ENCODE results near the gene MAD2L2.

DNA sequence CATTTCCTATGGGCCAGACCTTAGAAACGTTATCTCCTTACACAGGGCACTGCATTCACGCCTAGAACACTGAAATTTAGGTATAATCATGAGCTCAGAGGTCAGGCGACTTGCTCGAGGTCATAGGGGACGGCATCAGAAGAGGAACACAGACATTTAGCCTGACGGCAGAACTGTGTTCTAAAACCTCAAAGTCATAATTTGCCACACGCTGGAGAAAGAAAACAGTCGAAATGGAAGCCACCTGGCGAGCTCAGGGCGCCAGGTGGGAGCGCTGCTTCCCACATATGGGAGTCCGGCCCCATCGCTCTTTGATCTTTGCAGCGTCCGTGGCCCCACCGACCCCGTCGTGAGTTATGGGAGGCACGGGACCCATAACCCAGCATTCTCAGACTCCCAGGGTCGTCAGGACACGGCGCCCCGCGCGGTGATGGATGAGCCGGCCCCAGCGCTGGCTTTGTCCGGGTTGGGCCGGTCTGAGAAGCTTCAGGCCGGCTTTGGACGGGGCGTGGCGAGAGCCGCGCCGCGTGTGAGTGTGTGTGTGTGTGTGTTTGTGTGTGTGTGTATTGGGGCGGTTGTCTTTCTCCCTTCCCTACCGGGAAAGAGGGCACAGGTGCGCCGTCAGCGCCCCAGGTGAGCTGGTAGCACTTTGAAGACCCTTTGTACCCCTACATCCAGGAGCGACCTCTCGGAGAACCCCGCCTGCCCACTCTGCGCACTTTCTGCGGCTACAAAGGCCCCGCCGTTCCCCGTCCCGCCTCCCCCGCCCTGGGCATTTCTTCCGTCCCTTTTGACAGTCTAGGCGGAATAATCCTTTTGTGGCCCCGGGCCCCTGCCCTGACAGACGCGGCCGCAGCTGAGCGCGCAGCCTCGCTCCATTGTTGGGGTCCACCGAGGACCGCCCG lies 9.7 kb upstream of the MAD2L2 start:
- TF ChIP-seq, protein P1, sequence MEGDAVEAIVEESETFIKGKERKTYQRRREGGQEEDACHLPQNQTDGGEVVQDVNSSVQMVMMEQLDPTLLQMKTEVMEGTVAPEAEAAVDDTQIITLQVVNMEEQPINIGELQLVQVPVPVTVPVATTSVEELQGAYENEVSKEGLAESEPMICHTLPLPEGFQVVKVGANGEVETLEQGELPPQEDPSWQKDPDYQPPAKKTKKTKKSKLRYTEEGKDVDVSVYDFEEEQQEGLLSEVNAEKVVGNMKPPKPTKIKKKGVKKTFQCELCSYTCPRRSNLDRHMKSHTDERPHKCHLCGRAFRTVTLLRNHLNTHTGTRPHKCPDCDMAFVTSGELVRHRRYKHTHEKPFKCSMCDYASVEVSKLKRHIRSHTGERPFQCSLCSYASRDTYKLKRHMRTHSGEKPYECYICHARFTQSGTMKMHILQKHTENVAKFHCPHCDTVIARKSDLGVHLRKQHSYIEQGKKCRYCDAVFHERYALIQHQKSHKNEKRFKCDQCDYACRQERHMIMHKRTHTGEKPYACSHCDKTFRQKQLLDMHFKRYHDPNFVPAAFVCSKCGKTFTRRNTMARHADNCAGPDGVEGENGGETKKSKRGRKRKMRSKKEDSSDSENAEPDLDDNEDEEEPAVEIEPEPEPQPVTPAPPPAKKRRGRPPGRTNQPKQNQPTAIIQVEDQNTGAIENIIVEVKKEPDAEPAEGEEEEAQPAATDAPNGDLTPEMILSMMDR (IDR thresholded peaks at IDR 0.05; ENCODE audit: low read length): no peak
- no peak for TF ChIP-seq EZH2 (IDR thresholded peaks at IDR 0.05; ENCODE audit: borderline replicate concordance, low read length)

Data from OCI-LY1 (cell line).